ENCODE measurements around the gene CYSRT1.

The CYSRT1 gene

GRCh38 chr9:137212520-137212919 lies 12.5 kb upstream of the CYSRT1 start:
- DNase-seq (ENCODE audit: low spot score) = no peak

- no peak for DNase-seq (ENCODE audit: low spot score)
Observed at GRCh38 chr9:137213160-137214060, 11.6 kb upstream of the CYSRT1 start.

DNA sequence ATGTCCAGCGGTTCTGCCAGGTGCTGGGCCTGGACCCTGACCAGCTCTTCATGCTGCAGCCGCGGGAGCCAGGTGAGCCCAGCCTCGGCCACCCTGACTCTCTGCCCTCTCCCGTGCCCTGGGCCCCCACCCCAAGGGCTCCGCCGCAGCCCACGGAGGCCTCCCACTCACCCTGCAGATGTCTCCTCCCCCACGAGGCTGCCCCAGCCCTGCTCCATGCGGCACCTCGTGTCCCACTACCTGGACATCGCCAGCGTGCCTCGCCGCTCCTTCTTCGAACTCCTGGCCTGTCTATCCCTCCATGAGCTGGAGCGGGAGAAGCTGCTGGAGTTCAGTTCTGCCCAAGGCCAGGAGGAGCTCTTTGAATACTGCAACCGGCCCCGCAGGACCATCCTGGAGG lies 10.4 kb upstream of the CYSRT1 start:
- DNase-seq (ENCODE audit: low spot score) = no peak

- no peak for DNase-seq (ENCODE audit: low spot score)
Observed at GRCh38 chr9:137215196-137215986, 9.6 kb upstream of the CYSRT1 start.

- no peak for DNase-seq (ENCODE audit: low spot score)
Observed at GRCh38 chr9:137216188-137216965, 8.6 kb upstream of the CYSRT1 start.

GRCh38 chr9:137217276-137218211 lies 7.4 kb upstream of the CYSRT1 start:
- DNase-seq (ENCODE audit: low spot score) = peak; percentile 83

- no peak for DNase-seq (ENCODE audit: low spot score)
Observed at GRCh38 chr9:137218212-137218753, 6.7 kb upstream of the CYSRT1 start.

GRCh38 chr9:137218754-137219271 lies 6.2 kb upstream of the CYSRT1 start:
- peak; percentile 61 for DNase-seq (ENCODE audit: low spot score)

GRCh38 chr9:137219757-137220316 lies 5.1 kb upstream of the CYSRT1 start:
- DNase-seq (ENCODE audit: low spot score) = no peak

DNA sequence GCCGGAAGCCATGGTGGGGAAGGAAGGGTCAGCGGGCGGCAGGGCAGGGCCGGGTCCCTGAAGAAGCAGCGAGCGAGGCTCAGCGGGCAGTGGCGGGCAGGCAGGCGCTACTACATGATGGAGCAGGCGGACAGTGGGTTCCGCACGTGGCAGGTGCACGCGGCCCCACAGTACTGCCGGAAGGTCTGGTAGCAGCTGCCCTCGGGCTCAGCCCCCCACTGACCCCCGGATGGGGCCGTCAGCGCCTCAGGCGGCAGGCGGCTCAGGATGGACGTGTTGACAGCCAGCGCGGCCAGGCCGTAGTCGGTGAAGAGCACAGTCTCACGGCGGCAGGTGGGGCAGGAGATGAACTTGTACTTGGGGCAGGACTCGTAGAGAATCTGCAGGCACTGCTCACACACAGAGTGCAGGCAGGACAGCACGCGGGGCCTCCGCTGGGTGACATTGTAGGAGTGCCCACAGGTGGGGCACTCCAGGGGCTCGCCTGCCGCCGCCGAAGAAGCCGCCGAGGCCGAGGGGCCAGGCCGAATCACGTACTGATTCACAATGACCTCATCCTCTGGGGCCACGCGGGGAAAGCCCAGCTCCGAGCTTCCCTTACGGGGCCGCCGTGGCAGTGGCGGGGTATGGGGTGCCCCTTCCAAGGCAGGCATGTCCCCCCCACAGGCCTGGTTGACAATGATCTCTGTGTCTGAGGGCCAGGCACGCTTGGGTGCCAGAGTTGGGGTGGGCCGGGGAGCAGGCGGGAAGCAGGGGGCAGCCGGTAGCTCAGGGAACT lies 4.5 kb upstream of the CYSRT1 start:
- DNase-seq (ENCODE audit: low spot score) = no peak

GRCh38 chr9:137221095-137221505 lies 3.9 kb upstream of the CYSRT1 start:
- DNase-seq (ENCODE audit: low spot score) = no peak

DNA sequence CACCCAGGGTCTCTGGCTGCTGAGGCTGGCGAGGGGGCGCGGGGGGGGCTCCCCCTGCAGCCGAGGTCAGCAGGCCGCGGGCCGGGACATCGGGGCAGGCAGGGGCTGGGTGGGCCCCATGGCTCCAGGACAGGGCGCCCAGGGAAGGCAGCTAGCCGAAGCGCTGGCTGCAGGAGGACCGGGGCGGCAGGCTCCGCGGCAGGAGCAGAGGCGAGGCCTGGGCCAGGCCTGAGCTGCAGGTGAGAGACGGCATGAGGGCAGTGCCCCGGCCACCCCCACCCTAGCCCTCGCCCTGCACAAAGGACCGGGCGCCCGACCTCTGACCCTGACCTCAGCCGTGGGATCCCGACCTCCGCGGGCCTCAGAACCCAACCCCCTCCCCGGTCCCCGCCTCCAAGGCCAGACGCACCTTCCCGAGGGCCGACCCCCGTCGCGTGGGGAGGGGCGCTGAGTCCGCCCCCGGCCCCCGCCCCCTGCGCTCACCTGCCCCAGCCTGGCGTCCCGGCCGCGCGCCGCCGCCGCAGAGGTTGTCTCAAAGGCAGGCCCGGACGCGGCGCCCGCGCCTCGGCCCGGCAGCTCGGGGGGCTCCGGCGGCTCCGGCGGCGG lies 3.4 kb upstream of the CYSRT1 start:
- no peak for DNase-seq (ENCODE audit: low spot score)

GRCh38 chr9:137222190-137223077 lies 2.5 kb upstream of the CYSRT1 start, which contains the start of gene RNF208:
Gene RNF208 (minus strand): TSS chr9:137222240. CDS start chr9:137221212, 1,028 bp downstream.
- DNase-seq (ENCODE audit: low spot score) = no peak

- peak; percentile 99 for DNase-seq (ENCODE audit: low spot score)
Observed at GRCh38 chr9:137223078-137223970, 1.6 kb upstream of the CYSRT1 start.

DNA sequence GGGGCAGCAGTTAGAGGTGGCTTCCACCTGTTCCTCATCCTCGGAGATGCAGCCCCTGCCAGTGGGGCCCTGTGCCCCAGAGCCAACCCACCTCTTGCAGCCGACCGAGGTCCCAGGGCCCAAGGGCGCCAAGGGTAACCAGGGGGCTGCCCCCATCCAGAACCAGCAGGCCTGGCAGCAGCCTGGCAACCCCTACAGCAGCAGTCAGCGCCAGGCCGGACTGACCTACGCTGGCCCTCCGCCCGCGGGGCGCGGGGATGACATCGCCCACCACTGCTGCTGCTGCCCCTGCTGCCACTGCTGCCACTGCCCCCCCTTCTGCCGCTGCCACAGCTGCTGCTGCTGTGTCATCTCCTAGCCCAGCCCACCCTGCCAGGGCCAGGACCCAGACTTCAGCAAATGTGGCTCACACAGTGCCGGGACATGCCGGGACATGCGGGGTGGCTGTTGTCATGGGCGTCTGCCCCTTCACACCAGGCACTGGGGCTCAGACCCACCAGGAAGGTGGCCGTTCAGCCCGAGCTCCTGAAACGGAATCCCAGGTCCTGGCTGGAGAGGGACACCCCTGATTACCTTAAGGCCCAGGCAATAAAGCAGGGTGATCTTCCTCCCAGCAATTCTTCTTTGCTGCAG lies 841 bp downstream of the CYSRT1 start:
- no peak for DNase-seq (ENCODE audit: low spot score)

- no peak for DNase-seq (ENCODE audit: low spot score)
Observed at GRCh38 chr9:137226338-137227053, 1.5 kb downstream of the CYSRT1 start.
